CD4-positive, alpha-beta T cell treated with Interleukin-1 beta for 1 hour (primary cell): ENCODE measurements around the gene UQCRC1.
A peak's percentile ranks its signal among the peaks of the same experiment; 100 is the strongest.

Experiments
- DNase-seq, 2 donors: peaks; one replicate each; pipeline ENCODE4 v3.0.0-alpha.2; 2020 to 2022

UQCRC1 gene

GRCh38 chr3:48569808-48570450 is 39.5 kb downstream of the UQCRC1 start:
- DNase-seq, result no peak

GRCh38 chr3:48569400-48569799 is 40.0 kb downstream of the UQCRC1 start:
- DNase-seq, result no peak

GRCh38 chr3:48568476-48568875 is 41.0 kb downstream of the UQCRC1 start:
- DNase-seq, result no peak

DNA sequence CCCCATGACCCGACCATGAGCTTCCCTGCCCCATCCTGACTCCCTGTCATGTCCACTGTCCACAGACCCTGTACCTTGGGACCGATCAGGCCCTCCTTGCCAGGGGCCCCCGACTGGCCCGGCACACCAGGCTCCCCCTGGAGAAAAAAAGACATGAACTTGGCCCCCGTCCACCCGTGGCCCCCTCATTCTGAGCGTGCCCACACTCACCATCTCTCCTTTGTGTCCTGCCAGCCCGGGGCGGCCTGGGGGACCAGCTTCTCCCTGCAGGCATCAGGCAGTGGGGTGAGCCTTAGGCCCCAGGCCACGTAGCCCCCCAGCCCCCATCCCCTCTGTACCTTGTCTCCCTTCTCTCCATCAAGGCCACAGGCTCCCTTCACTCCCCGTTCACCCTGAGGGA is 41.9 kb downstream of the UQCRC1 start:
- no peak for DNase-seq

DNA sequence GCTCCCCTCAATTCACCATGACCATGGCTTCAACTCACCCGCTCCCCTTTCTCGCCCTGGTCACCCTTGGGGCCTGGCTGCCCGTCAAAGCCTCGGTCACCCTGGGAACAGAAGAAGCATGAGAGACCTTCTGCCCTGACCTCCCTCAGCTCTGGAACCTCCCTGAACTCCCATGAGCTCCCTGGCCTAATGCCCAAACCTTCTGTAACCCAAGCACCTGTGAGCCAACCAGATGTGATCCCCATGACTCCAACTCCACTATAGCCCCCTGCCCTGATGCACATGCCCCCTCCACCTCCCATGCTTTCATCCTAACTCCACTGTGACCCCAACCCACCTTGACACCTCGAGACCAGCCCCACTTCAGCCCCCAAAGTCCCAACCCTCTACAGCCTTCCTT is 42.4 kb downstream of the UQCRC1 start:
- no peak for DNase-seq

- no peak for DNase-seq
These were observed 43.1 kb downstream of the UQCRC1 start for GRCh38 chr3:48566401-48566760.

DNA sequence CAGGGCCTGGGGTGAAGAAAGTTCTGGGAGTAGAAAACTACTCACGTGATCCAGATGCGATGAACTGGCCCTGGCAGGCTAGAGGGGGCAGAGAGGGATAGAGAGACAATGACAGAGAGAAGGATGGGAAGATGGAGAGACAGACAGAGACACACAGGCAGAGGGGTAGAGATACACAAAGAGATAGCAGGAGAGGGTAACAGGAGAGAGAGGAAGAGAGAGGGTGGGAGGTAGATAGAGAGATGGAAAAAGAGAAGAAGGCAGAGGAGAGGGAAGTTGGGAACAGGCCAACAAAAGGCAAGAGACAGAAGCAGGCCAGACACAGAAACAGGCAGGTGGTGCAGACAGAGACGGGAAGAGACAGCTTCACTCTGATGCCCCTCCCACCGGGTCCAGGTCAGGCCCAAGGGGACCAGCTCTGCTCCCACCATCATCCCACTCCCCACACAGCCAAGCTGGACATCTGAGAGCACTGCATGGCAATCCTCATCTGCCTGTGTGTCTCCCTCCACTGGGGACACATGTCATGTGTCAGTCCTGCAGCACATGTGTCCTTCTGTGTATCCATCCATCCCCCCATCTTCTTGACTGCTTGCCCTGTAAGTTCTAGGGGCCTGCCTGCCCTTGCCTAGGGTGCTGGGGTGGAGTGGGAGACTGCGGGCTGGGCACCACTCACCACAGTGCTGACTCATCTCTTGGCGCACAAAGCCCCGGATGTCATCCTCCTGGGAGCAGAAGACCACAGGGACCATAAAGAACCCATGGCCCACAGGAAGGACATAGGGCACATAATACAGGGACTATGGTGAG is 43.6 kb downstream of the UQCRC1 start:
- DNase-seq, result peak in 1 of 2 donors; percentile 43

DNA sequence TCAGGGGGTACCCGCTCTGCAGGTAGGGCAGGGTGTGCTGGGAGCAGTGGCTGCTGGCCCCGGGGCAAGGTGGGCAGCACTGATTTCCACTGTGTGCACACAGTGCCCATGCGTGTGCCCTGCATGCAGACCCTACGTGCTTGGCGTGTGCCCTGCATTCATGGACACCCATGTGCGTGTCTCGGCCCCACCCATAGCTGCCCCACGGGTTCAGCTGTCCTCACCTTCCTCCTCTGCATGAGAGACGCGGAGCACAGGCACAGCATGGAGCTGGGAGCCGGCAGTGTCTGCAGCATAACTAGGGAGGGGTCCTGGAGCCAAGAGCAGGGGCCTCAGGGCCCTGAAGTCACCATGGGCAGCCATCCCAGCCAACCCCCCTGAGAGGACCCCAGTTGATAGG is 44.3 kb downstream of the UQCRC1 start:
- DNase-seq, result no peak

DNA sequence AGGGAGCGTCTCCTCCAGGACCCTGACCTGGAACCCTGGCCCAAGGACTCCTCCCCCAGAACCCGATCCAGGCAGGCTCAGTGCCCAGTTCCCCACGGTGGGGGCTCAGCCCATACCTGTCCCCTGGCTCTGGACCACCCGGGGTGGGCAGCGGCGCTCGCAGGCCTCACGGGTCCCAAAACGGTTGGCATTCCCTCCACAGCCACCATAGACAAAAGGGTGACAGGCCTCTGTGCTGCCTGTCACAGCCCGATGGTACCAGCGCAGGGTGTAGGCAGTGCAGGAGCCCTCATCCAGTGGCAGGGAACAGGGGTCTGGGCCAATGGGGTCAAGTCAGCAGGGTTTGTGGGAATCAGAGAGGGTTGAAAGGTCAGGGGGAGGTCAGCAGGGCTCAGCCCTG is 44.8 kb downstream of the UQCRC1 start:
- DNase-seq, result no peak

GRCh38 chr3:48564022-48564421 is 45.4 kb downstream of the UQCRC1 start:
- peak; percentile 60 to 86 for DNase-seq

GRCh38 chr3:48563382-48563918 is 46.0 kb downstream of the UQCRC1 start, which contains the start of gene UCN2:
Gene UCN2 (minus strand): TSS chr3:48563781. CDS start chr3:48563124, 657 bp downstream.
- DNase-seq, result no peak

GRCh38 chr3:48562367-48563095 is 46.9 kb downstream of the UQCRC1 start:
- no peak for DNase-seq

DNA sequence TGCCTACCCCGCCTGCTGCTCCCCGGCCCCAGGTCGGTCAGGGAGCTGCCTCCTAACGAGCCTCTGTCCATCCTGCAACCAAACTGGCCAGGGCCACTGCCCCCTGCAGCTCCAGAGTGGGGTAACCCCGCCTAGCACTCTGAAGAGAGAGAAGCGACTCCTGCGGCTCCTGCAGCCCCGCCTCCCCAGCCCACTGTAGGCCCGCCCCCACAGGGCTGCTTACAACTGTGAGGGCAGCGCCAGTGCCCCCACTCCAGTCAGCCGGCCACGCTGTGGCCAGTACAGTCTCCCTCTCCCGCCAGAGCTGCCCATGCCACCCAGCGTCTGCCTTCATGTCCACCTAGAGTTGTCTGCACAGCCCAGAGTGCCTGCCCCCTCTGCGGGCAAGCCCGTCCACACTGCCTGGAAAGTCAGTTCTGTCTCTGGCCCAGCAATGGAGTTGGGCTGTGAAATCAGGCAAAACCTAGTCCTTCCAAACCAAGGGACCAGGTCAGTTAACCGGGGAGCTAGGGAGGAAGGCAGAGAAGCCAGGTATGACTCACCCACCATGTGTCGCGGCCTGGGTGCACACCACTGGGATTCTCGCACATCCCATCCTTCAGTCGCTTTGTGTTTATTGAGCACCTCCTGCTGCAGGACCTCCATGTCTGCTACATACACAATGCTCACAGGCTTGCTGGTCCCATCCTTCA is 48.3 kb downstream of the UQCRC1 start:
- DNase-seq, result peak in 1 of 2 donors; percentile 41

- no peak for DNase-seq
These were observed 48.8 kb downstream of the UQCRC1 start for GRCh38 chr3:48560648-48561018.

DNA sequence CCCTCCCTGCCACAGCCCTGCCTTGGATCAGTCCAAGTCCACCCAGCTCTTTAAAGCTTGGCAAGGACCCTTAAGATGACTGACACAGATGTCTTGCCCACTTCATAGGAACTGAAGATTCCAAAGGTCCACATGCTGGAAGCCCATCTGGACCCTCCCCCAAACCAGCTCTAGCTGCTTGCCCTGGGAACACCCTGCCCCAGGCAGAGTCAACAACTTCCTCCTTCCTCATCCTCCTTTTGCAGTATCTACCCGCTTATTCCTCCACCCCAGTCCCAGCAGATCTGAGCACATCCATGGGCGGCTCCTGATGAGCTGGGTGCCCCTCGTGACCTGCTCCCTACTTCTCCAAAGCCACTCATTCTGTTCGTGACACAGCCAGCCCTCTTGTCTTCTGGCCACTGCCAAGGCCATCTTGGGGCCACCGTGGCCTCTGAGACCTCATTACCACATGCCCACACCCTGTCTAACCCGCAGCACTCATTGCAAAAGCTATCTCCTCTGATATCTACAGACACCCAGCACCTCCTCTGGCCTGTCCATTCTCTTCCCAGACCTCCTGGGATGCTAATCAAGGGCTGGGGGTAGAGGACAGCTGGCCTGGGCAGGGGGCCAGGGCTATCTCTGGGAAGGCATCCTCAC is 50.8 kb downstream of the UQCRC1 start:
- peak; percentile 19 to 83 for DNase-seq

- peak; percentile 100 for DNase-seq
These were observed 52.4 kb downstream of the UQCRC1 start, which contains the start of gene PFKFB4 for GRCh38 chr3:48556796-48557626. Gene PFKFB4 (minus strand): TSS chr3:48556803. CDS start chr3:48556777, 26 bp downstream.

- no peak for DNase-seq
These were observed 53.3 kb downstream of the UQCRC1 start for GRCh38 chr3:48555949-48556795.

DNA sequence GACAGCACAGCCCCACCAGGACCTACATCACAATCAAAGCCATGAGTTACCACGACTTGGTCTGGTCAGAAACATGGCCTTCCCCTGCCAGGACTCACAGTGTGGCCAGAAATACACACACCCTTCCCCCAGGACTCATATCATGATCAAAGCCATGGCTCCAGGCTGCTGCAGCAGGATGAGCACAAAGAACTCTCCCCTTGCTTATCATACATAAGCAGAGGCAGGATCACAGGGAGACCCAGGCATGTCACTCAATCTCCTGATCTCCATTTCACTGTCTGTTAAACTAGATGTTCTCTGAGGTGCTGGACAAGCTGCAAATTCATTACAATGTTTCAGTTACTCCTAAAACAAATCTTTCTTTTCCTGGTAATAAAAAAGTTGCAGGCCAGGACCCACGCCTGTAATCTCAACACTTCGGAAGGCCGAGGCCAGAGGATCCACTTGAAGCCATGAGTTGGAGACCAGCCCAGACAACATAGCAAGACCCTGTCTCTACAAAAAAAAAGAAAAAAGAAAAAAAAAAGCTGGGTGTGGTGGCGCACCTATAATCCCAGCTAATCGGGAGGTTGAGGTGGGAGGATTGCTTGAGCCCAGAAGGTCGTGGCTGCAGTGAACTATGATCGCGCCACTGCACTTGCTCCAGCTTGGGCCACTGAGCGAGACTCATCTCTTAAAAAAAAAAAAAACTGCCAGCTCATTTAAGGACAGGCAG is 54.1 kb downstream of the UQCRC1 start:
- DNase-seq, result no peak
